Activated naive CD4-positive, alpha-beta T cell (primary cell): ENCODE measurements around the gene CBLN3.
"Not testable (repeated sequence)": the region's sequence is repeated elsewhere in the genome, so short reads cannot be mapped to it uniquely, and the experiment has no call there.

Experiments used
- DNase-seq, 4 experiments: peaks; one replicate each; lab custom pipeline; 2025; lab: John Stamatoyannopoulos, UW

CBLN3 gene

DNA sequence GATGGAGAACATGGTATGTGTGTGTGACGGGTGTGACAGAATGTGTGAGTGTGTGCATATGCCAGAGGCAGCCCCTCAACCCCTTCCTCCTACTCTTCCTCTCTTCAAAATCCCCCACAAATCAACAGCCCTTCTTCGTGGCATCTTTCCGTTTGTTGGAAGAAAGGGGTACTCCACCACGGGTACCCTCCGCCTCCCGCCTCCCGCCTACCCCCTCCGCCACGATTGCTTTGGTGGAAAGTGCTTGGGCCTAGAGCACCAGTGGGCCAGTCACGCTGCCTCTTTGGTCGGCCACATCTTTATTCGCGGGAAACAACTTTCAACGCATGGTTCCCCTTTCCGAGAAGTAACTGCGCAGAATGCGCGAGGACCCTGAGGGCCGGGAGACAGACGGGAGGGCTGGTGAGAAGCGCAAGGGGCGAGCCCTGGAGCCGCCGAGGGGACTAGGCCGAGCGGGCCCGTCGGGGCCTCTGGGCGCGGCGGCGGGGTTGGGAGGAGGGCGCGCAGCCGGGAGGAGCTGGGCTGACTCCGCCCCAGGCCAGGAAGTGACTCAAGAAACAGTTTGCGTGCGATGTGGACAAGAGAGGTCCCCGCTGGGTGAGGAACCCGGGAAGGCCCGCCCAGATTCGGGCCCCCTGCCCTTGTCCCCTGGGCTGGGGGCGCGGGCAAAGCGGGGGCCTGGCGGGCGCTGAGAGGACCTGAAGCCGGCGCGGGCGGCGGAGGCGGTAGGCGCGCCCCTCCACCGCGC lies at the start of gene CBLN3, which contains the start of gene KHNYN:
TSS of gene CBLN3 (minus strand) at position 274 of the 748 bp plus-strand sequence. CDS start 614 bp downstream, outside the sequence.
TSS of gene KHNYN (plus strand) at position 560 of the 748 bp plus-strand sequence. CDS start 777 bp downstream, outside the sequence.
- DNase-seq: peak; percentile 62 to 83 (median 70)

GRCh38 chr14:24475261-24475660 lies 45.8 kb upstream of the CBLN3 start:
- no peak for DNase-seq

- no peak for DNase-seq
Measured at GRCh38 chr14:24473211-24473610, 43.7 kb upstream of the CBLN3 start.

DNA sequence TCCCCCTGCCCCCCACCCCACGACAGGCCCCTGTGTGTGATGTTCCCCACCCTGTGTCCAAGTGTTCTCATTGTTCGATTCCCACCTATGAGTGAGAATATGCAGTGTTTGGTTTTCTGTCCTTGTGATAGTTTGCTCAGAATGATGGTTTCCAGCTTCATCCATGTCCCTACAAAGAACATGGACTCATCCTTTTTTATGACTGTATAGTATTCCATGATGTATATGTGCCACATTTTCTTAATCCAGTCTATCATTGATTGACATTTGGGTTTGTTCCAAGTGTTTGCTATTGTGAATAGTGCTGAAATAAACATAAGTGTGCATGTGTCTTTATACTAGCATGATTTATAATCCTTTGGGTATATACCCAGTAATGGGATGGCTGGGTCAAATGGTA lies 41.0 kb upstream of the CBLN3 start:
- DNase-seq: not testable (repeated sequence)

DNA sequence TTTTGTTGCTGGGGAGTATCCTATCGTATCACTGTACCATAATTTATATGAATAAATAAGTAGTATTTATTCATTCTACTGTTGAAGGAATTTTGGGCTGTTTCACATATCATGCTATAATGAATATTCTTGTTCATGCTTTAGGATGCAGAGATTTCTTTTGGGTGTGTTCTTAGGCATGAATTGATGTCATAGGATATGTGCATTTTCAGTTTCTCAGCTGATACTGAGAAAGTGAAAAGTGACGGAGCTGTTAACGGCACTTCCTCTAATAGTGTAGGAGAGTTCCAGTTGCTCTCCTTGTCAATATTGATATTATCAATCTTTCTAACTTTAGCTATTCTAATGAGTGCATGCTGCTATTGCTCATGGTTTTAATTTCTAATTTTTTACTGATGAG lies 36.3 kb upstream of the CBLN3 start:
- DNase-seq: no peak

DNA sequence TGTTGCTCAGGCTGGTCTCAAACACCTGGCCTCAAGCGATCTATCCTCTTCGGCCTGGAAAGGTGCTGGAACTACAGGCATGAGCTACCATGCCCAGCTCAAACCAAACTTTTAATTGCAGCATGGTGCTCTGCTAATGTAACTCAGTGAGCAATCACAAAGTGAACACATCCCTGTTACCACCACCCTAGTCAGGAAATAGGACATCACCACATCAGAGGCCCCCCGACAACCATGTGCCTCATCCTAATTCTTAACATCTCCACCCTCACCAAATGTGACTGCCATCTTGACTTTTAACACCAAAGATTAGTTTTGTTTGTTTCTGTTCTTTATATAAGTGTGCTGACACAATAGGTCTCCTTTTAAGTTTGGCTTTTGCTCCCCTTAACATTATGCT lies 35.9 kb upstream of the CBLN3 start:
- no peak for DNase-seq

GRCh38 chr14:24463884-24464785 lies 34.7 kb upstream of the CBLN3 start:
- no peak for DNase-seq

GRCh38 chr14:24463017-24463883 lies 33.8 kb upstream of the CBLN3 start:
- DNase-seq: no peak

DNA sequence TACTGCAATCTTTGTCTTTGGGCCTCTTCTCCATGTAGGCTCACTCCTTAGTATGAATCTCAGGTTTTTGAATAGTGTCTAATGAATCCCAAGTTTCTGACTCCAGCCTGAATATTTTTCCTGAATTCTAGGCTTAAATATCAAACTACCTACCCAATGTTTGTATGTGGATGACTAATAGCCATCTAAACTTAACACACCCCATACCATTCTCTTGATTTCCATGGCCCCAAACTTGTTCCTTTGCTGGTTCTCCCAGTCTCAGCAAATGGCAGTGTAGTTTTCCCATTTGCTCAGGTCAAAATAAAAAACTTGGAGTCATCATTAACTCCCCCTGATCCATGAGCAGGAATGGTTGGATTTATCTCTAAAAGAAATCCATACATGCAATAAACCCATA lies 31.9 kb upstream of the CBLN3 start:
- DNase-seq: no peak

- no peak for DNase-seq
Measured at GRCh38 chr14:24459331-24459730, 29.9 kb upstream of the CBLN3 start.

DNA sequence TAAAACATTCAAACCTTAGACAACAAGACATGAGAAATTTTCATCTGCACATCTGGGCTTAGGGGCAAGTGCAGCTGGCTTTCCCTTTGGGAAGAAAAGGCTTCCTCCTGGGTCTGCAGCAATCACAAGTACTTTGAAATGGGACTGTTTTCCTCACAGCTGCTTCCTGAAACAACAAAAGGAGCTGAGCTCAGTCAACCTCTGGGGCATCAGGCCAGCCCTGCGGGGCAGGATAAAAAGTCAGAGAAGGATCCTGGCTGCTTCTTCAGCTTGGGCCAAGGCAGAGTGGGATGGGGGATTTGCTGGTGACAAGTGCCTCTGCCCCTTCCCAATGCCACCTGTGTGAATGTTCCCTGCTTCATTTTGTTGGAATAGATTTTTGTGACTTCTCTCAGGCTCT lies 29.3 kb upstream of the CBLN3 start:
- no peak for DNase-seq

DNA sequence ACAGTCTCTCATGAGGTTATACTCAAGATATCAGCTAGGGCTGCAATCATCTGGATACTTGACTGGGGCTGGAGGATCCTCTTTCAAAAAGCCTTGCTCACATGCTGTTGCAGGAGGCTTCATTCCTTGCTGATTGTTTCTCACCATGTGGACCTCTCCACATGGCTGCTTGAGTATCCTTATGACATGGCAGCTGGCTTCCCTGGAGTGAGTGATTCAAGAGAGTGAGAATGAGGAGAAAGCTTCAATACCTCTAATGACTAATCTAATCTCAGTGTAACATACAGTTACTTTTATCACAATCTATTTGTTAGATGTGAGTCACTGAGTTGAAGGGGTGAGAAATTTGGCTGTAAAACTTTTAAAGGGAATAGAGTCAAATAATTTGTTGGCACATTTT lies 27.5 kb upstream of the CBLN3 start:
- DNase-seq: no peak

- not testable (repeated sequence) for DNase-seq
Measured at GRCh38 chr14:24450828-24451227, 21.4 kb upstream of the CBLN3 start.

- DNase-seq: no peak
Measured at GRCh38 chr14:24443053-24443665, 13.7 kb upstream of the CBLN3 start.

DNA sequence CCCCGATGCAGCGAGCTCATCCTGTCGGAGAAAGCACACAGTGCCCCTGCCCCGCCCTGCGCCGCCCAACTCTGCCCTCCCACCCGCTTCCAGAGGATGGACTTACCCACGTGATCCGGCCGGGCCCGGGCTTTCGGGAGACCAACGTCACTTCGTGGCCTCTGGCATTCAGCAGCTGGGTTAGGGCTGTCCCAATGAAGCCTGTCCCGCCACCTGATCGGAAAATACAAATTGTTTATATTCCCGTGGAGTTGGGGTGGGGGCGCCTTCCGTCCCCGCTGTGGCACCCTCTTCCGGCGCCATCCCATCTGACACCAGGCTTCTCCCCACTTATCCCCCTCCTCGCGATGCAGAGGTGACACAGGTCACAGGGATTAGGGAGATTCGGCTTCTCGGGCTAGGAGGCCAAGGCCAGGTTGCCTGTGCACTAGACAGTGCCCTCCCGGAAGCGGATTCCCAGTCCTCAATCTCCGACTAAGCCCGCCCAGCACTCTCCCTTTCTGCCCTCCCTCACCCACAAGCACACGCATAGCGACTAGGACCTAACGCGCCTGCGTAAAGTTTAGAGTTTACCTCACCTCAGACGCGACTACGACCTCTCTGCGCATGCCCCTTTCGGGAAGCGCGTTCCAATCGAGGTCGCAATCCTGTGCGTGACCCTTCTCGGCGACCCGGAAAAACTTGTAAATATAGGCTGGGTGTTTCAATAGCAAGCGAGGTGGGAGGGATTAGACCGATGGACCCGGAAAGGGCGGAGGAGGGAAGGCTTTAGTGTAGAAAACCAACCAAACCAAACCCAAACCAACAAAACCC lies 13.0 kb upstream of the CBLN3 start, which contains the start of gene SDR39U1:
TSS of gene SDR39U1 (minus strand) at position 537 of the 813 bp plus-strand sequence. CDS start at position 530, 7 bp downstream.
- DNase-seq: peak; percentile 78 to 91 (median 84)

DNA sequence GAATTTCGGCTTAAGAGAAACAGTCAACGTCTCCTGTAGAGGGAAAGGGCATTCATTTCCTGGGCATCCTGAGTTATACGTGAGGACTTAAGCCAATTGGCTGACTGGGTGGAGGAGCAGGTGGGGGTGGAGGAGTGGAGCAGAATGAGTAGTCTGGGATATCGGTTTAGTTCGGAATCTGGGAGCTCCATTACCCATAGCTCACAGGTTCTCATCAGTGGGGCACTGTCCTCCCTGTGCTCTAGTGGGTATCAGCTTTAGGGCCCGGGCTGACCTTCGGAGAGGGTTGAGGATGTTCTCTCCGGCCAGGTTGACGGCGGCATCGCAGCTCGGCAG lies 12.4 kb upstream of the CBLN3 start:
- DNase-seq: no peak

GRCh38 chr14:24441485-24441884 lies 12.0 kb upstream of the CBLN3 start:
- no peak for DNase-seq

- DNase-seq: no peak
Measured at GRCh38 chr14:24440606-24441399, 11.3 kb upstream of the CBLN3 start.

GRCh38 chr14:24439830-24440605 lies 10.6 kb upstream of the CBLN3 start:
- no peak for DNase-seq
